NT2/D1 (cell line): Measurements from ENCODE around the gene LAMTOR2.

Experiments used
- SUZ12 ChIP-seq: IDR thresholded peaks from 2 replicates; pipeline ENCODE4 v1.6.1; 2011; ENCODE audit not compliant: insufficient read length, insufficient read depth; ENCODE audit errors: extremely low read depth
- ZNF274 ChIP-seq: IDR thresholded peaks from 2 replicates; pipeline ENCODE4 v1.6.1; 2011; ENCODE audit warnings: mild to moderate bottlenecking, low read depth, low read length

DNA sequence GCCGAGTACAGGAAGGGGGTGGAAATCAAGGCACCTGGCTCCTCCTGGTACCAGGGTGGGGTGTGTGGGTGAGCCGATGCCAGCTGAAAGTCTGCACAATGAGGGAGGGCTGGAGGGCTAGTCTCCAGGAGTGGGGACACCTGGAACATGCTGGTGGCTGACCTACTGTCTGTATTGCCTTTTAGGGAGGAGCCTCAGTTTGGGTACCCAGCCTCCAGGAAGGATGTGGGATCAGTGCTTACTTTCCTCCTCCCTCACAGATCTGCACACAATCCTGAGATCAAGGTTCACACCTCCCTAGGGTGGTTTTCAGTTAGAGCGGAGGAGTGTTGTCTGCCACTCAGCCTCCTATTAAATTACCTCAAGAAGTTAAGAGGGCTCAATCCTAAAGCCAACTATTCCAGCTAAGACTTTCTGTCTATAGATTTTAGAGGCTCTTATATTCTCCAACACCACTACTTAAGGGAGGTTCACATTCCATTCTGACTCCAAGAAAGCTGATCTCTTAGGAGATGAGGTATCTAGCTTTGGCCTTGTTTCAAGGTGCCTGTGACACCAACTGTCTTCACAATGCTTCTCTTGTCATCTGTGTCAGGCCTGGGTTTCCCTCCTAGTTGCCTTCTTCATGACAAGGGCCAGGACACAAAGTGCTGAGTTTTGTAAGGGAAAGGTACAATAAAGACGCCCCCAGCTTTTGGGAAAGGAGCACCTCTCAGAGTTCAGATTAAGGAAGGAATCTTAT is 49.6 kb upstream of the LAMTOR2 start:
- TF ChIP-seq SUZ12 (no peak), ZNF274 (no peak)
